HepG2 (cell line): ENCODE measurements around the gene NRL. TPM values are rescaled to one million over a fixed set of nuclear protein-coding genes. Genes with fewer than 3 reads are reported as not detected.

Experiments used
- ATAC-seq: fragments of 200-7000 bp; cut with Tn5 transposase; 3 replicates; pipeline ENCODE4 v1.9.1; 2020; ENCODE audit warnings: mild to moderate bottlenecking, moderate library complexity
- BruUV-seq: library from RNA; stranded (reverse); fragments of 400-500 nt; replicated peaks from 2 replicates; lab custom pipeline; 2021; lab: Mats Ljungman, UMichigan
- CTCF ChIA-PET: fragments of 300-600 bp; formaldehyde crosslinking; extraction: SDS; loops from one replicate; lab custom pipeline; 2021; ENCODE audit warnings: low total read pairs, inconsistent platforms, low intra/inter-chr PET ratio; lab: Yijun Ruan, JAX
- POLR2A ChIA-PET: fragments of 350-600 bp; sonication (Branson Sonifier 250); formaldehyde crosslinking; loops from one replicate; lab custom pipeline; 2020; ENCODE audit warnings: antibody characterized with exemption, inconsistent platforms; lab: Yijun Ruan, JAX
- DNase-seq: peaks from one replicate; pipeline ENCODE4 v3.0.0-alpha.2; 2015; ENCODE audit warnings: low spot score
- FAIRE-seq: peaks from 3 replicates; lab custom pipeline; 2011; peaks lifted over from hg19 to GRCh38; lab: Jason Lieb, UNC
- H2AFZ ChIP-seq: one replicate; pipeline ENCODE4 v1.6.1; 2011; ENCODE audit warnings: low read length, inconsistent platforms
- H3K27ac ChIP-seq: fragments of 300-600 bp; 3 replicates; pipeline ENCODE4 v1.8.0; 2011; ENCODE audit warnings: mixed run types, mild to moderate bottlenecking, mixed read lengths, low read length, inconsistent platforms; ENCODE audit not compliant: insufficient read depth; ENCODE audit errors: extremely low read length
- H3K27me3 ChIP-seq, 2 experiments: fragments of 200-600 bp in 1 of 2; 2 replicates in 1 of 2; 3 replicates in 1 of 2; pipeline versions ENCODE4 v1.6.0 to v1.8.0; 2011; ENCODE audit warnings: low read length in 2 of 2, mild to moderate bottlenecking in 2 of 2, moderate library complexity in 2 of 2, inconsistent platforms in 1 of 2; ENCODE audit not compliant: insufficient read depth in 2 of 2, control insufficient read depth in 1 of 2
- H3K36me3 ChIP-seq, 2 experiments: fragments of 200-600 bp in 1 of 2; replicated peaks in 1 of 2; 2 replicates in 1 of 2; 3 replicates in 1 of 2; pipeline versions ENCODE4 v1.5.1 to v1.8.0; 2011; ENCODE audit warnings: low read length in 2 of 2, inconsistent platforms in 1 of 2; ENCODE audit not compliant: insufficient read depth in 2 of 2, control insufficient read depth in 1 of 2
- H3K4me1 ChIP-seq: 2 replicates; pipeline ENCODE4 v1.5.1; 2012; ENCODE audit warnings: low read length, inconsistent platforms; ENCODE audit not compliant: insufficient read depth
- H3K4me2 ChIP-seq: 2 replicates; pipeline ENCODE4 v1.6.0; 2011; ENCODE audit warnings: low read depth, low read length, inconsistent platforms
- H3K4me3 ChIP-seq, 3 experiments: fragments of 200-600 bp in 1 of 3; sonication (generic), shearing (Covaris generic) in 1 of 3; replicated peaks in 1 of 3; 2 replicates each; pipeline ENCODE4 v1.5.1; 2011 to 2016; ENCODE audit warnings: low read length in 3 of 3, inconsistent platforms in 2 of 3, low read depth in 2 of 3, mild to moderate bottlenecking in 2 of 3, control low read depth in 1 of 3, mixed read lengths in 1 of 3; ENCODE audit not compliant: insufficient read depth in 1 of 3
- H3K79me2 ChIP-seq: one replicate; pipeline ENCODE4 v1.6.1; 2011; ENCODE audit warnings: low read length, inconsistent platforms; ENCODE audit not compliant: insufficient read depth
- H3K9ac ChIP-seq: 2 replicates; pipeline ENCODE4 v1.6.0; 2011; ENCODE audit warnings: mild to moderate bottlenecking, low read depth, low read length, inconsistent platforms; ENCODE audit not compliant: insufficient read depth
- H3K9me3 ChIP-seq: 2 replicates; pipeline ENCODE4 v1.5.1; 2012; ENCODE audit warnings: mild to moderate bottlenecking, low read length
- H4K20me1 ChIP-seq: 2 replicates; pipeline ENCODE4 v1.6.0; 2011; ENCODE audit warnings: inconsistent platforms, mild to moderate bottlenecking, low read length, moderate library complexity; ENCODE audit not compliant: insufficient read depth
- CBX1 ChIP-seq: IDR thresholded peaks from one replicate; pipeline ENCODE4 v1.6.1; 2016; ENCODE audit warnings: antibody characterized with exemption, low read depth
- NKX3-1 ChIP-seq: sonication (generic); formaldehyde crosslinking; IDR thresholded peaks from 2 replicates; pipeline ENCODE4 v1.5.0; 2020; ENCODE audit warnings: missing genetic modification reagents
- NR0B2 ChIP-seq: sonication (generic); formaldehyde crosslinking; IDR thresholded peaks from 2 replicates; pipeline ENCODE4 v1.4.0; 2020; ENCODE audit warnings: mild to moderate bottlenecking, missing genetic modification reagents
- PAF1 ChIP-seq: IDR thresholded peaks from 2 replicates; pipeline ENCODE4 v1.6.1; 2016; ENCODE audit warnings: missing genetic modification reagents, missing compliant biosample characterization
- RBFOX2 ChIP-seq: fragments of 200-400 bp; formaldehyde crosslinking; IDR thresholded peaks from 2 replicates; pipeline ENCODE4 v1.6.1; 2017; ENCODE audit warnings: low read depth, mild to moderate bottlenecking, low read length
- STAT5B ChIP-seq: sonication (generic); formaldehyde crosslinking; IDR thresholded peaks from 2 replicates; pipeline ENCODE4 v1.4.0; 2020; ENCODE audit warnings: missing genetic modification reagents
- TBX2 ChIP-seq: sonication (generic); formaldehyde crosslinking; IDR thresholded peaks from 2 replicates; pipeline ENCODE4 v1.5.0; 2020; ENCODE audit warnings: missing genetic modification reagents, mild to moderate bottlenecking, borderline replicate concordance
- TFAP4 ChIP-seq: sonication (generic); IDR thresholded peaks from 2 replicates; pipeline ENCODE4 v1.6.1; 2016; ENCODE audit warnings: low read depth, borderline replicate concordance
- XRCC5 ChIP-seq: fragments of 200-400 bp; formaldehyde crosslinking; optimal IDR thresholded peaks from 2 replicates; pipeline ENCODE3; 2017; ENCODE audit warnings: mild to moderate bottlenecking, low read length
- ZBTB33 ChIP-seq: sonication (generic); formaldehyde crosslinking; IDR thresholded peaks from 2 replicates; pipeline ENCODE4 v1.4.0; 2020; ENCODE audit warnings: missing genetic modification reagents
- ZMAT5 ChIP-seq: sonication (generic); formaldehyde crosslinking; IDR thresholded peaks from 2 replicates; pipeline ENCODE4 v1.5.0; 2020; ENCODE audit warnings: mild to moderate bottlenecking, low read depth, missing genetic modification reagents, borderline replicate concordance
- ZNF687 ChIP-seq: sonication (generic); formaldehyde crosslinking; IDR thresholded peaks from 2 replicates; pipeline ENCODE4 v1.5.1; 2020; ENCODE audit warnings: mild to moderate bottlenecking, missing genetic modification reagents, moderate library complexity
- ZNF781 ChIP-seq: sonication (generic); formaldehyde crosslinking; IDR thresholded peaks from 2 replicates; pipeline ENCODE4 v1.5.1; 2020; ENCODE audit warnings: borderline replicate concordance, mild to moderate bottlenecking, missing genetic modification reagents; ENCODE audit errors: not compliant biosample characterization
- WGBS: methylation state at CpG from one replicate; pipeline ENCODE4 v1.1.6; 2017; ENCODE audit warnings: low lambda C conversion rate; 5-methylcytosine and 5-hydroxymethylcytosine counted together
- in situ Hi-C: cut with HindIII; loops from 2 replicates; pipeline ENCODE4 v1.10.0; 2017; ENCODE audit warnings: low pct_unique_long_range_greater_than_20kb; ENCODE audit not compliant: extremely low pct_ligation_motif_present
- intact Hi-C: fragments of 100-400 bp; cut with micrococcal nuclease; formaldehyde crosslinking; loops from one replicate; pipeline ENCODE4 v1.10.0; 2022; ENCODE audit not compliant: unreplicated experiment
- polyA plus RNA-seq, 8 experiments: library from polyadenylated mRNA; depleted of rRNA in 3 of 8; stranded (reverse) in 7 of 8; unstranded in 1 of 8; fragments of >200 nt; fragmentation: Illumina TruSeq in 4 of 8; extraction: Trizol in 4 of 8; gene quantifications; 2 replicates each; pipeline versions ENCODE4 v1.2.1 to v1.2.3, GENCODE V29; 2011 to 2016; ENCODE audit warnings: low read depth in 4 of 8, missing spikeins in 1 of 8, mixed read lengths in 1 of 8; ENCODE audit not compliant: insufficient read depth in 1 of 8
- total RNA-seq, 5 experiments: library from RNA; depleted of rRNA; stranded (reverse); fragments of >200 nt; fragmentation: Illumina TruSeq; extraction: Trizol; gene quantifications; 2 replicates each; pipeline ENCODE4 v1.2.3, GENCODE V29; 2016; ENCODE audit warnings: low read depth in 1 of 5

NRL gene
- total and polyA plus RNA-seq, 2 of the 13 experiments (the other 11 are each of a cell fraction or from before 2014, with no cell fraction given) = 2.5 to 4.7 TPM

GRCh38 chr14:24100982-24101494, 13.7 kb downstream of the NRL start:
- Histone ChIP-seq H3K36me3 (peaks cover 47 to 65% of the 10 kb centered on the region in 2 experiments), H3K4me3 (no peak overlapping the region), H3K27ac (peak overlapping the region; percentile 10), H3K4me2 (no peak overlapping the region), H3K9ac (no peak overlapping the region), H3K9me3 (no peaks in the 10 kb centered on the region; the same call in 1 of the 2 replicates), H4K20me1 (no peaks in the 10 kb centered on the region), H3K27me3 (no peaks in the 10 kb centered on the region), H2AFZ (no peak overlapping the region), H3K79me2 (peaks cover 11% of the 10 kb centered on the region), H3K4me1 (peaks cover 48% of the 10 kb centered on the region)
- intact Hi-C loops (no loop called here), in situ Hi-C loops (loop anchor here (25.0 kb wide), 1 partner anchor 1514 kb away; the partner anchor contains the start of genes ABHD4 and DAD1)
- POLR2A ChIA-PET = interaction anchor here (1.1 to 14.4 kb wide), 7 partner anchors 5 to 60 kb away, joined by 3 to 594 read pairs (median 133); partner anchors contain the start of genes DCAF11, EMC9, IRF9 and NRL
- no peak for ATAC-seq
- WGBS = 98% methylated on average over 3 of the region's 3 CpGs
- no peak for DNase-seq
- no peak for FAIRE-seq
- CTCF ChIA-PET = no interaction called here
- no TSS peak for BruUV-seq
- peak; percentile 14; the same call in 1 of the 2 replicates for TF ChIP-seq PAF1
- 0 out of 2 replicates have a peak, but pooled peaks have one; percentile 4 for TF ChIP-seq RBFOX2
- no peak for TF ChIP-seq CBX1
- TF ChIP-seq ZBTB33 (CRISPR knock-in tag) = peak; percentile 64
- no peak for TF ChIP-seq STAT5B
- TF ChIP-seq ZNF687 = peak; percentile 31; the same call in 1 of the 2 replicates
- TF ChIP-seq ZMAT5 (CRISPR knock-in tag) = no peak
- TF ChIP-seq ZNF781 (CRISPR knock-in tag) = peak; percentile 31
- no peak for TF ChIP-seq TFAP4
- no peak for TF ChIP-seq NR0B2 (CRISPR knock-in tag)
- TF ChIP-seq XRCC5 = no peak
- TF ChIP-seq TBX2 (CRISPR knock-in tag) = 0 out of 2 replicates have a peak, but pooled peaks have one; percentile 26
- no peak for TF ChIP-seq NKX3-1 (CRISPR knock-in tag)
